ENCODE results near the gene SEMA7A. TPM values are rescaled to one million over a fixed set of nuclear protein-coding genes. Genes with fewer than 3 reads are reported as not detected.
A peak's percentile ranks its signal among the peaks of the same experiment; 100 is the strongest.

Gene SEMA7A
- total RNA-seq, 4 donors from 2014 or later = 31.8 to 35.6 (median 33.8) TPM

GRCh38 chr15:74438206-74438605 lies 4.4 kb upstream of the SEMA7A start:
- WGBS, 2 donors = 47 to 51% methylated on average over 2 of the region's 2 CpGs
- Histone ChIP-seq H3K36me3 (no peaks in the 10 kb centered on the region), H3K27me3 (no peaks in the 10 kb centered on the region), H3K4me3 (no peak overlapping the region), H3K27ac (no peak overlapping the region), H3K9me3 (no peaks in the 10 kb centered on the region), H3K4me1 (peaks cover 0 to 31% (median 7%) of the 10 kb centered on the region in 4 donors)
- no peak for TF ChIP-seq EP300 (IDR thresholded peaks at IDR 0.05)
- no peak for TF ChIP-seq POLR2A (IDR thresholded peaks at IDR 0.05)
- TF ChIP-seq, protein P1, sequence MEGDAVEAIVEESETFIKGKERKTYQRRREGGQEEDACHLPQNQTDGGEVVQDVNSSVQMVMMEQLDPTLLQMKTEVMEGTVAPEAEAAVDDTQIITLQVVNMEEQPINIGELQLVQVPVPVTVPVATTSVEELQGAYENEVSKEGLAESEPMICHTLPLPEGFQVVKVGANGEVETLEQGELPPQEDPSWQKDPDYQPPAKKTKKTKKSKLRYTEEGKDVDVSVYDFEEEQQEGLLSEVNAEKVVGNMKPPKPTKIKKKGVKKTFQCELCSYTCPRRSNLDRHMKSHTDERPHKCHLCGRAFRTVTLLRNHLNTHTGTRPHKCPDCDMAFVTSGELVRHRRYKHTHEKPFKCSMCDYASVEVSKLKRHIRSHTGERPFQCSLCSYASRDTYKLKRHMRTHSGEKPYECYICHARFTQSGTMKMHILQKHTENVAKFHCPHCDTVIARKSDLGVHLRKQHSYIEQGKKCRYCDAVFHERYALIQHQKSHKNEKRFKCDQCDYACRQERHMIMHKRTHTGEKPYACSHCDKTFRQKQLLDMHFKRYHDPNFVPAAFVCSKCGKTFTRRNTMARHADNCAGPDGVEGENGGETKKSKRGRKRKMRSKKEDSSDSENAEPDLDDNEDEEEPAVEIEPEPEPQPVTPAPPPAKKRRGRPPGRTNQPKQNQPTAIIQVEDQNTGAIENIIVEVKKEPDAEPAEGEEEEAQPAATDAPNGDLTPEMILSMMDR (IDR thresholded peaks at IDR 0.05) = no peak
- no peak for DNase-seq (ENCODE audit: low spot score in 2 of 2)

- DNase-seq (ENCODE audit: low spot score in 2 of 2) = no peak
- Histone ChIP-seq H3K27me3 (peaks cover 0 to 5% of the 10 kb centered on the region in 2 donors), H3K36me3 (no peaks in the 10 kb centered on the region), H3K9me3 (no peaks in the 10 kb centered on the region), H3K4me1 (peaks cover 0 to 55% (median 19%) of the 10 kb centered on the region in 4 donors), H3K4me3 (peak overlapping the region; percentile 38 to 97 (median 92)), H3K27ac (peak overlapping the region; percentile 79 to 91 (median 88))
- TF ChIP-seq EP300 (IDR thresholded peaks at IDR 0.05) = no peak
- no peak for TF ChIP-seq POLR2A (IDR thresholded peaks at IDR 0.05)
- TF ChIP-seq, protein P1 (IDR thresholded peaks at IDR 0.05) = no peak
- WGBS, 2 donors = 40 to 47% methylated on average over 15 to 16 of the region's 16 CpGs
Observed at GRCh38 chr15:74434263-74435136, 742 bp upstream of the SEMA7A start.

GRCh38 chr15:74432968-74433591 lies 678 bp downstream of the SEMA7A start:
- no peak for DNase-seq (ENCODE audit: low spot score in 2 of 2)
- H3K27ac ChIP-seq = peak overlapping the region; percentile 79 to 91 (median 88)
- peaks cover 0 to 5% of the 10 kb centered on the region in 2 donors for H3K27me3 ChIP-seq
- WGBS, 2 donors = 1% methylated on average over 15 to 28 of the region's 64 CpGs
- peaks cover 0 to 69% (median 32%) of the 10 kb centered on the region in 4 donors for H3K4me1 ChIP-seq
- H3K4me3 ChIP-seq = peak overlapping the region; percentile 88 to 97 (median 94)
- H3K9me3 ChIP-seq = no peaks in the 10 kb centered on the region
- no peaks in the 10 kb centered on the region for H3K36me3 ChIP-seq
- TF ChIP-seq, protein P1 (IDR thresholded peaks at IDR 0.05) = no peak
- TF ChIP-seq EP300 (IDR thresholded peaks at IDR 0.05) = no peak
- no peak for TF ChIP-seq POLR2A (IDR thresholded peaks at IDR 0.05)

DNA sequence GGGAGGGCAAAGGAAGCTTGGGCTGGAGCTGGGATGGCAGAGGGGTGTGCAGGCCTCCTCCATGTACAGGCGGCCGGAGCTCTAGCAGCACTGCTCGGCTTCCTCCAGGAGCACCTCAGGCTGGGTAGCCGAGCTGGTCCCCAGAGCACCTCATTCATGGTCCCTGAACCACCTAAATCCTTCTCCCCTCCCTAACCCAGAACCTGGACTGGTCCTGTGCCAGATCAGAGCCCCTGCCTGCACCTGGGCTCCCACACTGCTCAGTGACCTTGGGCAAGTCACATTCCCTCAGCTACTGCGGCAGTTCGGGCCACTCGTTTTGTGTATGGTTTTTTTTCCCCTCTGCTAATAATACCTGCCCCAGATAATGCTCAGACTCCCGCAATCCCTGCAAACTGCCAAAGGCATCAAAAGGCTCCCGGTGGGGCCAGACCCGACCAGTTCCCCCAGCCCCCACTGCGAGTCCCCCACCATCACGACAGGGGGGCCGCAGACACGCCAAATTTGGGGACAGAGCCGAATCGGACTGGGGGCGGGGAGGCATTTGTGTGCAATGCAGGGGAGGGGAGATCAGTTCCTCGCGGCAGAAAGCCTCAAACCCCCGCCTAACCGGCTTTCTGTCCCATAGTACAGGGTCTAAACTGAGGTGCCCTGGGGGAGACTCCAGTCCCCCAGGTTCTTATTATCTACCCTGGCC lies 1.3 kb downstream of the SEMA7A start:
- Histone ChIP-seq H3K27ac (peak overlapping the region; percentile 79 to 91 (median 88)), H3K4me1 (peaks cover 0 to 75% (median 36%) of the 10 kb centered on the region in 4 donors), H3K27me3 (peaks cover 0 to 5% of the 10 kb centered on the region in 2 donors), H3K4me3 (peak overlapping the region; percentile 88 to 97 (median 94)), H3K36me3 (no peaks in the 10 kb centered on the region), H3K9me3 (no peaks in the 10 kb centered on the region)
- WGBS, 2 donors = 22% methylated on average over 11 to 21 of the region's 21 CpGs
- no peak for DNase-seq (ENCODE audit: low spot score in 2 of 2)
- TF ChIP-seq POLR2A (IDR thresholded peaks at IDR 0.05) (no peak), EP300 (IDR thresholded peaks at IDR 0.05) (no peak)
- TF ChIP-seq, protein P1 (IDR thresholded peaks at IDR 0.05) = no peak

All from tibial nerve (tissue), 4 donors.